Hepatocyte (in vitro differentiated cells): ENCODE data around the gene CBX2. TPM values are rescaled to one million over a fixed set of nuclear protein-coding genes. Genes with fewer than 3 reads are reported as not detected.

Experiments used
- DNase-seq: peaks from one replicate; pipeline ENCODE4 v3.0.0-alpha.2; 2016; ENCODE audit warnings: low spot score
- H2AFZ ChIP-seq: fragments of 200-600 bp; sonication (generic); 2 replicates; pipeline ENCODE4 v1.6.0; 2016; ENCODE audit warnings: antibody characterized with exemption, mild to moderate bottlenecking
- H3K27ac ChIP-seq: fragments of 200-600 bp; sonication (generic); 2 replicates; pipeline ENCODE4 v1.5.1; 2016; ENCODE audit warnings: mild to moderate bottlenecking
- H3K27me3 ChIP-seq: fragments of 200-600 bp; sonication (generic); 2 replicates; pipeline ENCODE4 v1.6.1; 2016
- H3K36me3 ChIP-seq: fragments of 200-600 bp; sonication (generic); replicated peaks from 2 replicates; pipeline ENCODE4 v1.5.1; 2016; ENCODE audit warnings: low read depth; ENCODE audit not compliant: insufficient read depth
- H3K4me1 ChIP-seq: fragments of 200-600 bp; sonication (generic); 2 replicates; pipeline ENCODE4 v1.5.1; 2016; ENCODE audit warnings: mild to moderate bottlenecking, moderate library complexity; ENCODE audit not compliant: insufficient read depth
- H3K4me2 ChIP-seq: fragments of 200-600 bp; sonication (generic); 2 replicates; pipeline ENCODE4 v1.6.0; 2016
- H3K4me3 ChIP-seq: fragments of 200-600 bp; sonication (generic); 2 replicates; pipeline ENCODE4 v1.5.1; 2016; ENCODE audit warnings: mild to moderate bottlenecking
- H3K79me2 ChIP-seq: fragments of 200-600 bp; sonication (generic); 2 replicates; pipeline ENCODE4 v1.6.0; 2017; ENCODE audit warnings: mild to moderate bottlenecking
- H3K9me2 ChIP-seq: fragments of 200-600 bp; sonication (generic); replicated peaks from 2 replicates; pipeline ENCODE4 v1.6.0; 2017; ENCODE audit warnings: mild to moderate bottlenecking; ENCODE audit not compliant: insufficient read depth
- H3K9me3 ChIP-seq: fragments of 200-600 bp; sonication (generic); 2 replicates; pipeline ENCODE4 v1.5.1; 2016; ENCODE audit warnings: low read depth, mild to moderate bottlenecking
- H4K20me1 ChIP-seq: fragments of 200-600 bp; sonication (generic); 2 replicates; pipeline ENCODE4 v1.6.0; 2016; ENCODE audit warnings: mild to moderate bottlenecking; ENCODE audit not compliant: insufficient read depth, poor library complexity, severe bottlenecking
- CTCF ChIP-seq: fragments of 200-600 bp; sonication (generic); IDR thresholded peaks from 2 replicates; pipeline ENCODE4 v1.5.1; 2016; ENCODE audit warnings: antibody characterized with exemption, mild to moderate bottlenecking; ENCODE audit not compliant: poor library complexity
- EZH2 ChIP-seq: fragments of 200-600 bp; sonication (generic); IDR thresholded peaks from 2 replicates; pipeline ENCODE4 v1.6.1; 2016; ENCODE audit warnings: antibody characterized with exemption, mild to moderate bottlenecking, borderline replicate concordance
- EZH2phosphoT487 ChIP-seq: fragments of 200-600 bp; sonication (generic); IDR thresholded peaks from one replicate; pipeline ENCODE4 v1.6.1; 2018; ENCODE audit warnings: antibody characterized with exemption, mild to moderate bottlenecking, low read depth, moderate library complexity; ENCODE audit not compliant: unreplicated experiment, severe bottlenecking
- WGBS: methylation state at CpG from one replicate; pipeline ENCODE4 v1.1.6; 2016; ENCODE audit warnings: low lambda C conversion rate; ENCODE audit errors: missing lambda C conversion rate; 5-methylcytosine and 5-hydroxymethylcytosine counted together
- polyA plus RNA-seq: library from polyadenylated mRNA; unstranded; fragments of >200 nt; fragmentation: Nextera tagmentation; extraction: Ambion mirVana; gene quantifications from 2 replicates; pipeline ENCODE4 v1.2.1, GENCODE V29; 2016
- total RNA-seq: library from RNA; depleted of rRNA; stranded (reverse); fragments of >200 nt; gene quantifications from 2 replicates; pipeline ENCODE4 v1.2.3, GENCODE V29; 2014

Gene CBX2
- total and polyA plus RNA-seq, 2 experiments from 2014 or later, result 11.6 to 16.3 TPM

GRCh38 chr17:79829004-79829403, 51.1 kb downstream of the CBX2 start:
- H2AFZ ChIP-seq, result no peak overlapping the region
- DNase-seq, result no peak
- H3K4me3 ChIP-seq, result no peak overlapping the region
- no peaks in the 10 kb centered on the region for H3K9me2 ChIP-seq
- H4K20me1 ChIP-seq, result peaks cover 21% of the 10 kb centered on the region
- H3K27ac ChIP-seq, result no peak overlapping the region
- WGBS, result 93% methylated on average over 2 of the region's 2 CpGs
- peaks cover 4% of the 10 kb centered on the region for H3K79me2 ChIP-seq
- TF ChIP-seq EZH2 (no peak), EZH2phosphoT487 (no peak), CTCF (no peak)
- no peaks in the 10 kb centered on the region for H3K36me3 ChIP-seq
- H3K27me3 ChIP-seq, result no peaks in the 10 kb centered on the region
- H3K9me3 ChIP-seq, result no peaks in the 10 kb centered on the region
- no peak overlapping the region for H3K4me2 ChIP-seq
- H3K4me1 ChIP-seq, result peaks cover 19% of the 10 kb centered on the region

- no peak overlapping the region for H3K4me3 ChIP-seq
- no peaks in the 10 kb centered on the region for H3K9me2 ChIP-seq
- H2AFZ ChIP-seq, result no peak overlapping the region
- 79% methylated on average over 2 of the region's 2 CpGs for WGBS
- DNase-seq, result no peak
- H3K4me1 ChIP-seq, result peaks cover 19% of the 10 kb centered on the region
- H3K79me2 ChIP-seq, result peaks cover 7% of the 10 kb centered on the region
- H3K27me3 ChIP-seq, result no peaks in the 10 kb centered on the region
- H3K9me3 ChIP-seq, result no peaks in the 10 kb centered on the region
- no peak overlapping the region for H3K4me2 ChIP-seq
- TF ChIP-seq EZH2, result no peak
- TF ChIP-seq EZH2phosphoT487, result no peak
- no peak for TF ChIP-seq CTCF
- H3K27ac ChIP-seq, result no peak overlapping the region
- peaks cover 26% of the 10 kb centered on the region for H4K20me1 ChIP-seq
- H3K36me3 ChIP-seq, result no peaks in the 10 kb centered on the region
Observed at GRCh38 chr17:79829457-79829856, 51.5 kb downstream of the CBX2 start.

DNA sequence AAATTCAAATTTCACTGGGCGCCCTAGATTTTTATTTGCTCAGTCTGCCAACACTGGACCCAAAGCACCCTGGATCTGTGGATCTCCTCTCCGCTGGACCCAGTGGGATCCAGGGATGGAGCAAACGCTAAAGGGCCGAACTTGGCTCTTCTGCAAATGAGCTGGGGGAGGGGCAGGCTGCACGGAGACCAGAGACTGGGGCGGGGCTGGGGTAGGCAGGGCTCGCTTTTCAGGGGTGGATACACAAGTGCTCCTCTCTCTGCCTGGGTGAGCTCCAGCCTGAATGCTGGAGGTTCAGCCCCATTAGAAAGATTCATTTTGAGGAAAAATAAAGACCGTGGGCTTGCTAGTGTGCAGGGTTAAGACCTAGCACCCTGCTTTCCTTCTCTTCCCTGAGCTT, 52.4 kb downstream of the CBX2 start:
- peaks cover 33% of the 10 kb centered on the region for H4K20me1 ChIP-seq
- H2AFZ ChIP-seq, result no peak overlapping the region
- H3K9me3 ChIP-seq, result no peaks in the 10 kb centered on the region
- no peaks in the 10 kb centered on the region for H3K36me3 ChIP-seq
- TF ChIP-seq CTCF, result no peak
- TF ChIP-seq EZH2phosphoT487, result no peak
- no peak for TF ChIP-seq EZH2
- H3K4me3 ChIP-seq, result no peak overlapping the region
- no peaks in the 10 kb centered on the region for H3K9me2 ChIP-seq
- H3K27me3 ChIP-seq, result no peaks in the 10 kb centered on the region
- peaks cover 19% of the 10 kb centered on the region for H3K4me1 ChIP-seq
- H3K4me2 ChIP-seq, result no peak overlapping the region
- no peak for DNase-seq
- no peak overlapping the region for H3K27ac ChIP-seq
- 47% methylated on average over 8 of the region's 8 CpGs for WGBS
- H3K79me2 ChIP-seq, result peaks cover 13% of the 10 kb centered on the region
